H1 (cell line): Measurements from ENCODE around the gene KCTD12. TPM values are rescaled to one million over a fixed set of nuclear protein-coding genes. Genes with fewer than 3 reads are reported as not detected.

Experiments used
- EGR1 ChIP-seq: IDR thresholded peaks from 2 replicates; pipeline ENCODE4 v1.6.1; 2011; ENCODE audit warnings: low read depth, low read length, borderline replicate concordance
- HDAC6 ChIP-seq: IDR thresholded peaks from one replicate; pipeline ENCODE4 v1.7.1; 2012; ENCODE audit warnings: low read depth, mild to moderate bottlenecking, inconsistent platforms, low read length, moderate library complexity
- NRF1 ChIP-seq: IDR thresholded peaks from 2 replicates; pipeline ENCODE4 v1.6.1; 2011; ENCODE audit warnings: mild to moderate bottlenecking, low read depth, low read length, improper control_type of control experiment
- RNF2 ChIP-seq: fragments of 200-900, 300-1000 bp; sonication (generic); IDR thresholded peaks from 2 replicates; pipeline ENCODE4 v1.7.1; 2016; ENCODE audit warnings: borderline replicate concordance, low read depth, mild to moderate bottlenecking, antibody characterized with exemption, low read length; ENCODE audit not compliant: poor library complexity, severe bottlenecking; ENCODE audit errors: missing control alignments
- SIRT6 ChIP-seq: IDR thresholded peaks from one replicate; pipeline ENCODE4 v1.7.1; 2012; ENCODE audit warnings: low read length, inconsistent platforms
- SUZ12 ChIP-seq: fragments of 200-600 bp; sonication (generic); IDR thresholded peaks from 2 replicates; pipeline ENCODE4 v1.6.1; 2012; ENCODE audit warnings: mild to moderate bottlenecking, inconsistent platforms, low read length, moderate library complexity, mixed read lengths
- polyA plus RNA-seq, 7 experiments: library from polyadenylated mRNA; depleted of rRNA in 3 of 7; stranded (reverse) in 5 of 7; unstranded in 2 of 7; fragments of >200 nt in 5 of 7; fragments of 200-250 nt in 2 of 7; gene quantifications; 1 replicate in 5 of 7; 2 replicates in 1 of 7; 4 replicates in 1 of 7; pipeline versions ENCODE4 v1.2.1 to v1.2.3, GENCODE V29; 2011 to 2013; ENCODE audit warnings: missing spikeins in 2 of 7, mixed read lengths in 2 of 7
- total RNA-seq: library from RNA; stranded (reverse); fragmentation: NEBNext Ultra II Directional; extraction: Animal tissue kit (Norgen Biotek cat#: 25700); gene quantifications from 2 replicates; pipeline ENCODE4 v1.2.1, GENCODE V29; 2021

KCTD12 gene
- total and polyA plus RNA-seq, 2 of the 8 experiments (the other 6 are each of a cell fraction or from before 2014, with no cell fraction given): 2.5 to 9.6 TPM

DNA sequence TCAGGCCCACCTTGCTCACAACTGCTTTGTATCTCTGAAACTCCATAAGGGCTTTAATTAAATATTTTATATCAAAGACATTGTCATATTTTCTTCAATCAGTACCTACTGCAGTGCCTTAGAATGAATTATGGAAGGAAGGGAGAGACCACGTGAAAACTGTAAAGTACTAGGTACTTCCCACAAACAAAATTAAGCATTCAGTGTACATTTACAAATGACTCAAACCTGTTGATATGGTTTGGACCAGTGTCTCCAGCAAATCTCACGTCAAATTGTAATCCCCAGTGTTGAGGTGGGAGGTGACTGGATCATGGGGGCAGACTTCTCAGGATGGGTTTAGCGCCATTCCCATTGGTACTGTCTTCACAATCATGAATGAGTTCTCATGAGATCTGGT, 23.2 kb downstream of the KCTD12 start (continued):
- TF ChIP-seq RNF2 (no peak), NRF1 (no peak), HDAC6 (no peak), SUZ12 (no peak), EGR1 (no peak), SIRT6 (no peak)
